Measurements from ENCODE around the gene OVCH1. TPM values are rescaled to one million over a fixed set of nuclear protein-coding genes. Genes with fewer than 3 reads are reported as not detected.
A peak's percentile ranks its signal among the peaks of the same experiment; 100 is the strongest.

Gene OVCH1
- total RNA-seq, 1 experiment from 2014 or later, result 1.9 TPM

DNA sequence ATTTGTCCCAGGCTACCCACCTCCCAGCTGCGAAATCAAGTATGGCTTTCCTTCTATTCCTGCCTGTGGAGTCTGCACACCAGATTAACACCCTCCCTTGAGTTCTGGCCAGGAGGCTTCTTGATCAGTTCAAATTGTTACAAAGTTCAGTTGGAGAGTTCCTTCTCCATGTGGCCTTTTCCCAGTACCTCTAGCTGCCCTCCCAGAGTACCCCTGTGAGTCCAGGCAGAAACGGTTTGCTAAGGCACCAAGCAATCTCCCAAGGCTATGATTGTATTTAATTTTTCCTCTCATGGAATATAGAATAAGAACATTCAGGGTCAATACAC is 66.8 kb downstream of the OVCH1 start:
- Mint-ChIP-seq H3K4me3 (ENCODE audit: unreplicated experiment) (no peak overlapping the region), H3K4me1 (ENCODE audit: insufficient read depth, unreplicated experiment) (peaks cover 55% of the 10 kb centered on the region), H3K36me3 (ENCODE audit: insufficient read depth, unreplicated experiment) (peaks cover 51% of the 10 kb centered on the region), H3K27me3 (ENCODE audit: insufficient read depth, unreplicated experiment) (no peaks in the 10 kb centered on the region), H3K9me3 (ENCODE audit: unreplicated experiment) (peaks cover 13% of the 10 kb centered on the region), H3K27ac (ENCODE audit: low read depth, unreplicated experiment) (peak overlapping the region; percentile 82)
- ChIA-PET CTCF (no interaction called here), POLR2A (interaction anchor here (1.1 kb wide), 1 partner anchor 50 kb away, joined by 5 read pairs; the partner anchor contains the start of gene ERGIC2)
- no peak for DNase-seq (ENCODE audit: unreplicated experiment)
- no TSS peak for BruUV-seq (replicated peaks)
- intact Hi-C loops (cut with micrococcal nuclease), result no loop called here
- no peak for TF ChIP-seq CTCF (IDR thresholded peaks at IDR 0.05; ENCODE audit: unreplicated experiment)

GRCh38 chr12:29429999-29430715 is 67.3 kb downstream of the OVCH1 start:
- H3K36me3 Mint-ChIP-seq (ENCODE audit: insufficient read depth, unreplicated experiment), result peaks cover 46% of the 10 kb centered on the region
- peak overlapping the region; percentile 82 for H3K27ac Mint-ChIP-seq (ENCODE audit: low read depth, unreplicated experiment)
- POLR2A ChIA-PET, result interaction anchor here (1.1 kb wide), 1 partner anchor 49 kb away, joined by 5 read pairs; the partner anchor contains the start of gene ERGIC2

GRCh38 chr12:29428633-29429032 is 68.9 kb downstream of the OVCH1 start:
- BruUV-seq (replicated peaks), result no TSS peak
- Mint-ChIP-seq H3K27me3 (ENCODE audit: insufficient read depth, unreplicated experiment) (no peaks in the 10 kb centered on the region), H3K4me3 (ENCODE audit: unreplicated experiment) (no peak overlapping the region), H3K27ac (ENCODE audit: low read depth, unreplicated experiment) (peak overlapping the region; percentile 75), H3K36me3 (ENCODE audit: insufficient read depth, unreplicated experiment) (peaks cover 43% of the 10 kb centered on the region), H3K4me1 (ENCODE audit: insufficient read depth, unreplicated experiment) (peaks cover 61% of the 10 kb centered on the region), H3K9me3 (ENCODE audit: unreplicated experiment) (peaks cover 19% of the 10 kb centered on the region)
- intact Hi-C loops (cut with micrococcal nuclease), result loop anchor here (2.0 kb wide), 1 partner anchor 48 kb away; the partner anchor contains the start of gene ERGIC2
- ChIA-PET POLR2A (interaction anchor here (0.6 to 3.0 kb wide), 2 partner anchors 48 to 798 kb away, joined by 3 to 14 read pairs; partner anchors contain the start of gene ERGIC2), CTCF (interaction anchor here (1.3 kb wide), 1 partner anchor 17 kb away, joined by 5 read pairs; no protein-coding TSS in a partner anchor)
- no peak for TF ChIP-seq CTCF (IDR thresholded peaks at IDR 0.05; ENCODE audit: unreplicated experiment)
- peak; percentile 97 for DNase-seq (ENCODE audit: unreplicated experiment)

More at GRCh38 chr12:29429999-29430715, 67.3 kb downstream of the OVCH1 start:
- H3K4me1 Mint-ChIP-seq (ENCODE audit: insufficient read depth, unreplicated experiment), result peaks cover 60% of the 10 kb centered on the region
- peak; percentile 65 for DNase-seq (ENCODE audit: unreplicated experiment)
- BruUV-seq (replicated peaks), result no TSS peak
- no peak for TF ChIP-seq CTCF (IDR thresholded peaks at IDR 0.05; ENCODE audit: unreplicated experiment)
- CTCF ChIA-PET, result no interaction called here
- no peaks in the 10 kb centered on the region for H3K27me3 Mint-ChIP-seq (ENCODE audit: insufficient read depth, unreplicated experiment)
- no peak overlapping the region for H3K4me3 Mint-ChIP-seq (ENCODE audit: unreplicated experiment)
- intact Hi-C loops (cut with micrococcal nuclease), result loop anchor here (2.0 kb wide), 1 partner anchor 49 kb away; the partner anchor contains the start of gene ERGIC2
- H3K9me3 Mint-ChIP-seq (ENCODE audit: unreplicated experiment), result peaks cover 13% of the 10 kb centered on the region

- no peak overlapping the region for H3K4me3 Mint-ChIP-seq (ENCODE audit: unreplicated experiment)
- intact Hi-C loops (cut with micrococcal nuclease), result loop anchor here (2.0 kb wide), 1 partner anchor 47 kb away; the partner anchor contains the start of gene ERGIC2
These were observed 69.5 kb downstream of the OVCH1 start for GRCh38 chr12:29427964-29428363.

More at GRCh38 chr12:29427964-29428363, 69.5 kb downstream of the OVCH1 start:
- peaks cover 39% of the 10 kb centered on the region for H3K36me3 Mint-ChIP-seq (ENCODE audit: insufficient read depth, unreplicated experiment)
- peak; percentile 9 for DNase-seq (ENCODE audit: unreplicated experiment)
- no TSS peak for BruUV-seq (replicated peaks)
- H3K27ac Mint-ChIP-seq (ENCODE audit: low read depth, unreplicated experiment), result peak overlapping the region; percentile 75
- no peaks in the 10 kb centered on the region for H3K27me3 Mint-ChIP-seq (ENCODE audit: insufficient read depth, unreplicated experiment)
- TF ChIP-seq CTCF (IDR thresholded peaks at IDR 0.05; ENCODE audit: unreplicated experiment), result peak; percentile 11
- POLR2A ChIA-PET, result interaction anchor here (3.0 kb wide), 1 partner anchor 47 kb away, joined by 14 read pairs; the partner anchor contains the start of gene ERGIC2
- CTCF ChIA-PET, result interaction anchor here (0.6 to 1.3 kb wide), 2 partner anchors 17 to 34 kb away, joined by 3 to 5 read pairs; no protein-coding TSS in a partner anchor
- peaks cover 19% of the 10 kb centered on the region for H3K9me3 Mint-ChIP-seq (ENCODE audit: unreplicated experiment)
- peaks cover 61% of the 10 kb centered on the region for H3K4me1 Mint-ChIP-seq (ENCODE audit: insufficient read depth, unreplicated experiment)

All from MCF 10A (cell line).